ENCODE results near the gene GCHFR. TPM values are rescaled to one million over a fixed set of nuclear protein-coding genes. Genes with fewer than 3 reads are reported as not detected.

The GCHFR gene
- total and polyA plus RNA-seq, 12 donors: 2.2 to 10.8 (median 3.9) TPM

- TF ChIP-seq CTCF (IDR thresholded peaks at IDR 0.05): no peak
- intact Hi-C loops (cut with DNase I): loop anchor here in 2 of 10 donors (2.0 to 10.0 kb wide), 3 partner anchors 52 to 140 kb away; partner anchors contain the start of genes DNAJC17 (in 1 of the 2), RAD51 (in 1 of the 2), VPS18 (in 1 of the 2) and ZFYVE19 (in 1 of the 2)
- Histone ChIP-seq H3K4me3 (peak overlapping the region; percentile 74 to 96 (median 90)), H3K9me3 (no peaks in the 10 kb centered on the region), H3K27me3 (no peaks in the 10 kb centered on the region), H3K36me3 (peaks cover 0 to 36% (median 11%) of the 10 kb centered on the region in 9 donors), H3K4me1 (peaks cover 0 to 27% (median 17%) of the 10 kb centered on the region in 9 donors), H3K27ac (peak overlapping the region in 9 of 10 donors; percentile 75 to 89 (median 82))
- DNase-seq (no peak), ATAC-seq (peak; percentile 9 to 64 (median 43))
- WGBS, 2 donors: 1% methylated on average over 22 of the region's 22 CpGs
Observed at GRCh38 chr15:40754574-40754882, 9.3 kb upstream of the GCHFR start.

GRCh38 chr15:40754883-40755811 is 8.7 kb upstream of the GCHFR start, which contains the start of gene RMDN3:
TSS of gene RMDN3 (minus strand) at chr15:40755254. CDS start at chr15:40754783, 471 bp downstream.
- ATAC-seq (peak; percentile 98 to 100 (median 98)), DNase-seq (peak; percentile 90 to 94)
- intact Hi-C loops (cut with DNase I): loop anchor here in 3 of 10 donors (1.0 to 10.0 kb wide), 4 partner anchors 52 to 140 kb away; partner anchors contain the start of genes DNAJC17 (in 1 of the 3), RAD51 (in 1 of the 3), VPS18 (in 1 of the 3) and ZFYVE19 (in 1 of the 3)
- Histone ChIP-seq H3K4me1 (peaks cover 0 to 27% (median 17%) of the 10 kb centered on the region in 9 donors), H3K36me3 (peaks cover 0 to 30% (median 11%) of the 10 kb centered on the region in 9 donors), H3K4me3 (peak within 1 kb of the TSS; percentile 74 to 96 (median 90)), H3K27ac (peak within 1 kb of the TSS in 9 of 10 donors; percentile 75 to 89 (median 82)), H3K27me3 (no peaks in the 10 kb centered on the region), H3K9me3 (no peaks in the 10 kb centered on the region)
- peak in 3 of 9 donors; percentile 19 to 37 (median 21) for TF ChIP-seq CTCF (IDR thresholded peaks at IDR 0.05)
- WGBS, 2 donors: 1 to 2% methylated on average over 63 to 66 of the region's 66 CpGs

GRCh38 chr15:40755812-40756208 is 8.1 kb upstream of the GCHFR start:
- TF ChIP-seq CTCF (IDR thresholded peaks at IDR 0.05): no peak
- ATAC-seq: no peak
- Histone ChIP-seq H3K9me3 (no peaks in the 10 kb centered on the region), H3K27me3 (no peaks in the 10 kb centered on the region), H3K4me3 (peak overlapping the region; percentile 74 to 96 (median 90)), H3K36me3 (peaks cover 0 to 23% (median 8%) of the 10 kb centered on the region in 9 donors), H3K4me1 (peaks cover 0 to 27% (median 17%) of the 10 kb centered on the region in 9 donors), H3K27ac (peak overlapping the region in 9 of 10 donors; percentile 75 to 89 (median 82))
- DNase-seq: no peak
- intact Hi-C loops (cut with DNase I): loop anchor here in 2 of 10 donors (1.0 to 10.0 kb wide), 3 partner anchors 51 to 139 kb away; partner anchors contain the start of genes DNAJC17 (in 1 of the 2), VPS18 (in 1 of the 2) and ZFYVE19 (in 1 of the 2)
- 76 to 78% methylated on average over 10 of the region's 10 CpGs for WGBS, 2 donors

GRCh38 chr15:40756938-40757337 is 6.9 kb upstream of the GCHFR start:
- Histone ChIP-seq H3K27ac (no peak overlapping the region), H3K4me3 (no peak overlapping the region), H3K36me3 (peaks cover 0 to 12% (median 0%) of the 10 kb centered on the region in 9 donors), H3K27me3 (no peaks in the 10 kb centered on the region), H3K9me3 (no peaks in the 10 kb centered on the region), H3K4me1 (peaks cover 0 to 27% (median 17%) of the 10 kb centered on the region in 9 donors)
- intact Hi-C loops (cut with DNase I): loop anchor here in 1 of 10 donors (10.0 kb wide), 1 partner anchor 138 kb away; the partner anchor contains the start of gene VPS18
- 47 to 54% methylated on average over 6 of the region's 6 CpGs for WGBS, 2 donors
- no peak for DNase-seq
- TF ChIP-seq CTCF (IDR thresholded peaks at IDR 0.05): no peak
- no peak for ATAC-seq

Measured in heart right ventricle (tissue), 16 donors.